ENCODE measurements around the gene FGF7.
"Not testable (repeated sequence)": the region's sequence is repeated elsewhere in the genome, so short reads cannot be mapped to it uniquely, and the experiment has no call there.

- not testable (repeated sequence) for TF ChIP-seq BCLAF1 (IDR thresholded peaks at IDR 0.05); POLR2AphosphoS5 (IDR thresholded peaks at IDR 0.05; ENCODE audit: low read length); CTCF (IDR thresholded peaks at IDR 0.05 in 2 of 3, conservative IDR thresholded peaks at IDR 0.05 in 1 of 3; ENCODE audit: control insufficient read depth in 2 of 3, extremely low read depth in 1 of 3, insufficient read depth in 1 of 3, low read depth in 3 of 3, low read length in 3 of 3); SPI1 (IDR thresholded peaks at IDR 0.05; ENCODE audit: borderline replicate concordance, insufficient read depth, low read depth, low read length); ZBTB33 (IDR thresholded peaks at IDR 0.05); HDGF (IDR thresholded peaks at IDR 0.05); SREBF2 (IDR thresholded peaks at IDR 0.05; ENCODE audit: low read length)
These were observed 20.3 kb upstream of the FGF7 start for GRCh38 chr15:49402515-49403296.
